RWPE1 (cell line): ENCODE results near the gene BCAR3.

Source experiments
- CTCF ChIA-PET: fragments of 350-600 bp; sonication (Branson Sonifier 250); formaldehyde crosslinking; extraction: SDS; loops from one replicate; lab custom pipeline; 2021; lab: Yijun Ruan, JAX
- POLR2A ChIA-PET: fragments of 400-600 bp; formaldehyde crosslinking; extraction: SDS; loops from one replicate; lab custom pipeline; 2020; ENCODE audit warnings: antibody characterized with exemption; ENCODE audit not compliant: low non-redundant PET; lab: Yijun Ruan, JAX
- DNase-seq: peaks from one replicate; pipeline ENCODE4 v3.0.0; 2012; ENCODE audit warnings: low spot score
- H3K27ac ChIP-seq: fragments of 450-650 bp; 2 replicates; pipeline ENCODE4 v1.5.1; 2017
- TF ChIP-seq, protein P1 (sequence below): fragments of 450-650 bp; conservative IDR thresholded peaks from 2 replicates; pipeline ENCODE4 v1.5.1; 2017; ENCODE audit warnings: low read depth, mild to moderate bottlenecking

The BCAR3 gene

GRCh38 chr1:93609536-93609935 is 72.1 kb downstream of the BCAR3 start:
- TF ChIP-seq, protein P1, sequence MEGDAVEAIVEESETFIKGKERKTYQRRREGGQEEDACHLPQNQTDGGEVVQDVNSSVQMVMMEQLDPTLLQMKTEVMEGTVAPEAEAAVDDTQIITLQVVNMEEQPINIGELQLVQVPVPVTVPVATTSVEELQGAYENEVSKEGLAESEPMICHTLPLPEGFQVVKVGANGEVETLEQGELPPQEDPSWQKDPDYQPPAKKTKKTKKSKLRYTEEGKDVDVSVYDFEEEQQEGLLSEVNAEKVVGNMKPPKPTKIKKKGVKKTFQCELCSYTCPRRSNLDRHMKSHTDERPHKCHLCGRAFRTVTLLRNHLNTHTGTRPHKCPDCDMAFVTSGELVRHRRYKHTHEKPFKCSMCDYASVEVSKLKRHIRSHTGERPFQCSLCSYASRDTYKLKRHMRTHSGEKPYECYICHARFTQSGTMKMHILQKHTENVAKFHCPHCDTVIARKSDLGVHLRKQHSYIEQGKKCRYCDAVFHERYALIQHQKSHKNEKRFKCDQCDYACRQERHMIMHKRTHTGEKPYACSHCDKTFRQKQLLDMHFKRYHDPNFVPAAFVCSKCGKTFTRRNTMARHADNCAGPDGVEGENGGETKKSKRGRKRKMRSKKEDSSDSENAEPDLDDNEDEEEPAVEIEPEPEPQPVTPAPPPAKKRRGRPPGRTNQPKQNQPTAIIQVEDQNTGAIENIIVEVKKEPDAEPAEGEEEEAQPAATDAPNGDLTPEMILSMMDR: no peak
- ChIA-PET POLR2A (no interaction called here), CTCF (no interaction called here)
- peak overlapping the region; percentile 79 for H3K27ac ChIP-seq
- no peak for DNase-seq

DNA sequence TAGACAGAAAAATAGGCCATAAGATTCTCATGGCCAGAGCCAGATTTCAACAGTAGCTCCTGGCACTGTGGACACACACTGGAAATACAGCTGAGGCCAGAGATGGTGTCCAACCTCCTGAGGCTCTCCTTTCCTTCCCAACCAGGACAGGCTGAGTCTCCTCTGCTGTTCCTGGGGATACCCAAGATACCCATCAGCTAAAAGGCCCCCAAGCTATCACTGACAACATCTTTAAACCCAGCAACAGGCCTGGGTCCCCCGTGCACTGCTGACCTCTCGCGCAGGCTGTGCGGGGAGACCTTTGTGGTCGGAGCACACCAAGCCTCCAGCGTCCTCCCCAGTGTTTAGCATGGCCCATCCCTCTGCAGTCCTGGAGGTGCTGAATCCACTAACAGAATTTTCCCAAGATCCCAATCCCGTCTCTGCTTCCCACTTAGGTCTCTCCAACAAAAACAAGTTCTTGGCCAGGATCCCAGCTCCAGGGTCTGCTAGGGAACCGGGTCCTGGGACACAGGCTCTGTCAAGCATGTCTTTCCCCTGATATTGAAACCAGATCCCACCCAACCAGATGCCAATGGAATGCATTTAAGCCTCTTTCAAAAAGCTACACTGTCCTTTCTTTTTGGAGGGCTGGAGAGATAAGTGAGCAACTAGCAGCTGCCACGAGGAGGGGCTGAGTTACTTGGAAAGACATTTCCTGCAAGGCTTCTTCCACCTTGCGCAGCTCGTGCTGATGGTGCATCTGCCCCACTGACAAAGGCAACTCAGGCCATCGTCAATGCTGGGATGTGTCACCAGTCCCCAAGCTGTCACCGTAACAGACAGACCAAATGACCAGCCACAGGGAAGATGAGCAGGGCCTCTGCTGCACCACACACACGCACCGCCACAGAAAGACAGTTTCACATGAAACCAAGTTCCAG is 73.2 kb downstream of the BCAR3 start:
- DNase-seq: no peak
- TF ChIP-seq, protein P1: no peak
- peak overlapping the region; percentile 79 for H3K27ac ChIP-seq
- CTCF ChIA-PET: interaction anchor here (0.6 kb wide), 1 partner anchor 592 kb away, joined by 3 read pairs; no protein-coding TSS in a partner anchor
- POLR2A ChIA-PET: no interaction called here

GRCh38 chr1:93607814-93608186 is 73.8 kb downstream of the BCAR3 start:
- TF ChIP-seq, protein P1: no peak
- peak overlapping the region; percentile 79 for H3K27ac ChIP-seq
- DNase-seq: no peak
- ChIA-PET POLR2A (no interaction called here), CTCF (interaction anchor here (0.6 kb wide), 1 partner anchor 236 kb away, joined by 3 read pairs; no protein-coding TSS in a partner anchor)

- peak; percentile 82 for DNase-seq
- TF ChIP-seq, protein P1: no peak
- peak overlapping the region; percentile 70 for H3K27ac ChIP-seq
- CTCF ChIA-PET: interaction anchor here (1.7 kb wide), 1 partner anchor 23 kb away, joined by 5 read pairs; no protein-coding TSS in a partner anchor
- POLR2A ChIA-PET: no interaction called here
Measured at GRCh38 chr1:93605812-93606512, 75.7 kb downstream of the BCAR3 start.

GRCh38 chr1:93605026-93605568 is 76.5 kb downstream of the BCAR3 start:
- CTCF ChIA-PET: interaction anchor here (0.6 kb wide), 1 partner anchor 555 kb away, joined by 4 read pairs; no protein-coding TSS in a partner anchor
- DNase-seq: no peak
- H3K27ac ChIP-seq: peak overlapping the region; percentile 45; the same call in 1 of the 2 replicates
- TF ChIP-seq, protein P1: no peak
- POLR2A ChIA-PET: no interaction called here

DNA sequence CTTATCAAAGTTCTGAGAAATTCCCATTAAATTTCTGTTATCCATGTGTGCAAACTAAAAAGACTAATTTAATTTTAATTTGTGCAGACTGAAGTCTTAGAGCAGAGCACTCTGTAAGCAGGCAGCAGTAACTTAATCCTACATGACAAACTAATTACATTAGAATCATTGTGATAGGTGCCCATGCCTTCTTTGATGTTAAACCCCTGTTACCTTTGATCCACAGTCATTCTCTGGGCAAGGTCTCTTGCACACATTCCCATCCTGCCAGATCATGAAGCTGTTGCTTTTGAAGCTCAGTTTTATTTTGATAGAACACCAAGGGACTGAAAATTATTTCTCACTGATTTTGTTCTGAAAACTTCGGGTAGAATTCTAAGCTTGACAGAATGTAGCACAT is 77.2 kb downstream of the BCAR3 start:
- POLR2A ChIA-PET: no interaction called here
- DNase-seq: no peak
- TF ChIP-seq, protein P1: no peak
- CTCF ChIA-PET: no interaction called here
- H3K27ac ChIP-seq: no peak overlapping the region
